Measurements from ENCODE around the gene AKIP1. TPM values are rescaled to one million over a fixed set of nuclear protein-coding genes. Genes with fewer than 3 reads are reported as not detected.

Gene AKIP1
- total and polyA plus RNA-seq, 2 of the 8 experiments (the other 6 are each of a cell fraction or from before 2014, with no cell fraction given) = 17.8 to 29.6 TPM

DNA sequence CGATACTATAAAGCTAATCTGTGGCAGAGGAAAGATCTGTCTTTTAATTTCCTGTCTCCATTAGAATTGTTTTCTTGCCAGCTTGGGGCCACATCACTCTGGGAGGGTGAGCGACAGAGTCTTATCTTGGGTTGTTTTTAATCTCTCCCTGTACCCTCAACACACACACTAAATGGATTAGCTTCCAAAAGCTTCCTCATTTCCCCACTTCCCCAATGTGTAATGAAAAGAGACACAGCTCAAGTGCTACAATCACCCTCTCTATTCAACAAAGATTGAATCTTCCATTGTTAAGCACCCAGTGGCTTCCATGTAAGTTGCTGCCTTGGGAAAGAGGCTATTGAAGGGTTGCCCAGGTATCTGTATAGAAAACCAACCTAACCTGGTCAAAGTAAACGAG lies 37.9 kb downstream of the AKIP1 start (continued):
- TF ChIP-seq TBP (IDR thresholded peaks at IDR 0.05; ENCODE audit: low read depth, low read length) (no peak), BRCA1 (IDR thresholded peaks at IDR 0.05; ENCODE audit: low read depth, low read length) (no peak)

Data from H1 (cell line).